Activated CD4-positive, alpha-beta T cell treated with anti-CD3 and anti-CD28 coated beads, Interleukin-2, amount 50 U/mL, for 4 hours (primary cell): ENCODE data around the gene KRTAP6-2.

ENCODE experiments used
- DNase-seq, 2 experiments: peaks; one replicate each; pipeline ENCODE4 v3.0.0-alpha.2; 2020

KRTAP6-2 gene

GRCh38 chr21:30563630-30564029, 35.1 kb downstream of the KRTAP6-2 start:
- DNase-seq = no peak

GRCh38 chr21:30563072-30563471, 35.6 kb downstream of the KRTAP6-2 start:
- no peak for DNase-seq

GRCh38 chr21:30561957-30562356, 36.7 kb downstream of the KRTAP6-2 start:
- no peak for DNase-seq

GRCh38 chr21:30561264-30561895, 37.3 kb downstream of the KRTAP6-2 start, which contains the start of gene KRTAP19-7:
KRTAP19-7 (minus strand) TSS chr21:30561314; CDS start chr21:30561289, 25 bp downstream.
- no peak for DNase-seq

GRCh38 chr21:30555095-30555494, 43.6 kb downstream of the KRTAP6-2 start:
- no peak for DNase-seq

- no peak for DNase-seq
Measured at GRCh38 chr21:30552782-30553181, 45.9 kb downstream of the KRTAP6-2 start.
